CD8-positive, alpha-beta memory T cell (primary cell): Measurements from ENCODE around the gene COQ9. TPM values are rescaled to one million over a fixed set of nuclear protein-coding genes. Genes with fewer than 3 reads are reported as not detected.

Experiments used
- CTCF ChIA-PET: fragments of 350-600 bp; sonication (Branson Sonifier 250); formaldehyde crosslinking; loops from one replicate; lab custom pipeline; 2021; ENCODE audit warnings: antibody characterized with exemption; lab: Charles Lee
- POLR2A ChIA-PET: fragments of 350-600 bp; sonication (Branson Sonifier 250); formaldehyde crosslinking; loops from one replicate; lab custom pipeline; 2021; ENCODE audit warnings: antibody characterized with exemption; lab: Charles Lee
- DNase-seq, 5 donors: peaks; one replicate each; pipeline versions ENCODE4 v3.0.0 to v3.0.0-alpha.2; 2020 to 2022; ENCODE audit warnings: mixed read lengths in 1 of 5
- H3K27ac ChIP-seq: one replicate; pipeline ENCODE4 v1.7.0; 2013; ENCODE audit warnings: low read depth, mild to moderate bottlenecking, low read length, moderate library complexity
- H3K27me3 ChIP-seq: 2 replicates; pipeline ENCODE4 v1.7.0; 2013; ENCODE audit warnings: low read length, mild to moderate bottlenecking; ENCODE audit not compliant: insufficient read depth, poor library complexity, severe bottlenecking
- H3K36me3 ChIP-seq: 2 replicates; pipeline ENCODE4 v1.7.0; 2013; ENCODE audit warnings: mild to moderate bottlenecking, low read length, moderate library complexity; ENCODE audit not compliant: insufficient read depth
- H3K4me1 ChIP-seq: 2 replicates; pipeline ENCODE4 v1.7.0; 2013; ENCODE audit warnings: mild to moderate bottlenecking, low read length, moderate library complexity; ENCODE audit not compliant: insufficient read depth
- H3K4me3 ChIP-seq: 2 replicates; pipeline ENCODE4 v1.7.0; 2013; ENCODE audit warnings: mild to moderate bottlenecking, low read length
- H3K9me3 ChIP-seq: 2 replicates; pipeline ENCODE4 v1.7.0; 2013; ENCODE audit warnings: mild to moderate bottlenecking, low read length
- H3K27ac Mint-ChIP-seq, 8 donors: one replicate each; pipeline ENCODE4 v1.8.0; 2020 to 2021; ENCODE audit warnings: mixed read lengths in 8 of 8, mild to moderate bottlenecking in 6 of 8, inconsistent platforms in 3 of 8, moderate library complexity in 3 of 8
- H3K27me3 Mint-ChIP-seq, 2 donors: one replicate each; pipeline ENCODE4 v1.8.0; 2020 to 2021; ENCODE audit warnings: mixed read lengths in 2 of 2, mild to moderate bottlenecking in 1 of 2, moderate library complexity in 1 of 2
- H3K36me3 Mint-ChIP-seq, 3 donors: one replicate each; pipeline ENCODE4 v1.8.0; 2020 to 2021; ENCODE audit warnings: mixed read lengths in 3 of 3, inconsistent platforms in 1 of 3, mild to moderate bottlenecking in 1 of 3
- H3K4me1 Mint-ChIP-seq, 3 donors: one replicate each; pipeline ENCODE4 v1.8.0; 2020 to 2021; ENCODE audit warnings: mixed read lengths in 3 of 3, inconsistent platforms in 1 of 3, mild to moderate bottlenecking in 1 of 3
- H3K4me3 Mint-ChIP-seq, 7 donors: one replicate each; pipeline ENCODE4 v1.8.0; 2020 to 2021; ENCODE audit warnings: mixed read lengths in 7 of 7, mild to moderate bottlenecking in 6 of 7, moderate library complexity in 4 of 7, inconsistent platforms in 2 of 7
- H3K9me3 Mint-ChIP-seq, 5 donors: one replicate each; pipeline ENCODE4 v1.8.0; 2020 to 2022; ENCODE audit warnings: mixed read lengths in 5 of 5, mild to moderate bottlenecking in 3 of 5, moderate library complexity in 2 of 5, inconsistent platforms in 1 of 5
- polyA plus RNA-seq: library from polyadenylated mRNA; unstranded; fragments of 300-500 nt; fragmentation: Illumina TruSeq; gene quantifications from one replicate; pipeline ENCODE4 v1.2.3, GENCODE V29; 2021
- total RNA-seq, 2 experiments: library from RNA; stranded (reverse); gene quantifications; one replicate each; pipeline ENCODE4 v1.2.3, GENCODE V29; 2021

Gene COQ9
- total and polyA plus RNA-seq, 3 experiments from 2014 or later = 28.4 to 51.9 (median 50.5) TPM

DNA sequence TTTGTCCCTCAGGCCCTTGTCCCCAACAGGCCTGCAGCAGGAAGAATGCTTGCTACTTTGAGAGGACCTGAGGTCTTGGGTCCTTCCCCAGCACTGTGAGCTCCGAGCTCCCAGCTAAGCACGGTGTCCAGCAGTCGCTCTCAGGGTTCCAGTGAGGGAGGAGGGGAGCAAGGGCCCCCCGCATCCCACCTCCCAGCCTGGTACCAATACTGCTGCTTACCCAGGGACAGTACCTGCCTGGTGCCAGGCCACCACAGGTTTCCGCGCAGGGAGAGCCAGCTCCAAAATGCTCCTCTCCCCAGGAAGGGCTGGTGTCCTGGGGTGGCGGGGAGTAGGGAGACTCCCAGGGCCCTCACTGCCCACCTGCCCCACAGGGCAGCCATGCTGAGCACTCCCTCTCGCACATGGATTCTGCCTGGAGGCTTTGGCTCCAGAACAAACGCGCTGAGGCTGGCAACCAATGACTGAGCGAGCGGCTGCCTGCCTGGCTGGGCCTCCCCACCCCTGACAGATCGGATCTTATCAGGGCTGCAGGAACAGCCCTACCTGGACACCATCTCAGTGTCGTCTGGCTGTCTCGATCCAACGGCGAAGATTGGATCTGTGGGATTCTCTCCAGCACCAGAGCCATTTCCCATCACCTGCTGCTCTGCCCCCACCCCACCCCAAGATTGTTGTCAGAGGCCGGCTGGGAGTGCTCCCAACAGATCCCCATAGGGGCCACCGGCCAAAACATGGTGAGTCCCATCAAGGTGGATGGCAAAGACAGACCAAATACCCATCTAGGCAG is 36.6 kb downstream of the COQ9 start:
- no peaks in the 10 kb centered on the region for H3K9me3 ChIP-seq
- H3K27ac ChIP-seq = no peak overlapping the region
- no peaks in the 10 kb centered on the region for H3K9me3 Mint-ChIP-seq
- peaks cover 0 to 5% (median 0%) of the 10 kb centered on the region in 3 donors for H3K36me3 Mint-ChIP-seq
- DNase-seq = no peak
- POLR2A ChIA-PET = no interaction called here
- no peaks in the 10 kb centered on the region for H3K36me3 ChIP-seq
- CTCF ChIA-PET = interaction anchor here (0.7 to 2.7 kb wide), 6 partner anchors 9 to 65 kb away, joined by 3 to 11 read pairs (median 5); no protein-coding TSS in a partner anchor
- peaks cover 22 to 26% (median 23%) of the 10 kb centered on the region in 3 donors for H3K4me1 Mint-ChIP-seq
- no peaks in the 10 kb centered on the region for H3K27me3 ChIP-seq
- H3K4me3 ChIP-seq = no peak overlapping the region
- no peaks in the 10 kb centered on the region for H3K27me3 Mint-ChIP-seq
- H3K27ac Mint-ChIP-seq = peak overlapping the region in 1 of 8 donors; percentile 6
- H3K4me3 Mint-ChIP-seq = peak overlapping the region in 6 of 7 donors; percentile 33 to 69 (median 48)
- H3K4me1 ChIP-seq = peaks cover 14% of the 10 kb centered on the region

DNA sequence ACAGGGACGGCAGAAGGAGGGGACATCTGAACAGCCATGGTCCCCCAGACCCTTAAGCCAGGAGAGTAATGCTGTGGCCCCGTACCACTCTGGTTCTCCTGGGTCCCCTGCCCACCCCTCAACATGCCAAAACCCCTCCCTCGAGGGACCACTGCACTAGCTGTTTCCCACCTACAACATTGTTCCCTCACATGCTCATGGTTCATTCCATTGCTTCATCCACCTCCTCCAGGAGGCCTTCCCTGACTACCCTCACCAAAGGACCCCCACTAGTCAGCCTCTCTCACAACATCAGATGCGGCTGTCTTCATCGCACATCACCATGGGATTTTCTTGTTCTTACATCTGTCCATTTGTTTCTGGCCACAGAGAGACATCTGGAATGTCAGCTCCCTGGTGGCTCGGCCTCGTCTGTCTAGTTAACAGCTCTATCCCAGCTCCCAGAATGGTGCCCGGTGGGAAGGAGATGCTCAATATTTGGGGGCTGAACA is 37.3 kb downstream of the COQ9 start:
- peak overlapping the region in 5 of 7 donors; percentile 33 to 86 (median 45) for H3K4me3 Mint-ChIP-seq
- ChIA-PET CTCF (interaction anchor here (1.1 to 2.7 kb wide), 5 partner anchors 10 to 65 kb away, joined by 4 to 11 read pairs (median 5); no protein-coding TSS in a partner anchor), POLR2A (interaction anchor here (0.5 kb wide), 1 partner anchor 9 kb away, joined by 4 read pairs; no protein-coding TSS in a partner anchor)
- no peaks in the 10 kb centered on the region for H3K36me3 ChIP-seq
- peaks cover 14% of the 10 kb centered on the region for H3K4me1 ChIP-seq
- H3K4me1 Mint-ChIP-seq = peaks cover 22 to 26% (median 23%) of the 10 kb centered on the region in 3 donors
- peaks cover 0 to 2% of the 10 kb centered on the region in 2 donors for H3K27me3 Mint-ChIP-seq
- peaks cover 0 to 4% (median 0%) of the 10 kb centered on the region in 3 donors for H3K36me3 Mint-ChIP-seq
- H3K9me3 ChIP-seq = no peaks in the 10 kb centered on the region
- H3K4me3 ChIP-seq = no peak overlapping the region
- H3K27ac ChIP-seq = no peak overlapping the region
- no peaks in the 10 kb centered on the region for H3K9me3 Mint-ChIP-seq
- no peaks in the 10 kb centered on the region for H3K27me3 ChIP-seq
- H3K27ac Mint-ChIP-seq = peak overlapping the region in 3 of 8 donors; percentile 28 to 88 (median 83)
- DNase-seq = no peak

DNA sequence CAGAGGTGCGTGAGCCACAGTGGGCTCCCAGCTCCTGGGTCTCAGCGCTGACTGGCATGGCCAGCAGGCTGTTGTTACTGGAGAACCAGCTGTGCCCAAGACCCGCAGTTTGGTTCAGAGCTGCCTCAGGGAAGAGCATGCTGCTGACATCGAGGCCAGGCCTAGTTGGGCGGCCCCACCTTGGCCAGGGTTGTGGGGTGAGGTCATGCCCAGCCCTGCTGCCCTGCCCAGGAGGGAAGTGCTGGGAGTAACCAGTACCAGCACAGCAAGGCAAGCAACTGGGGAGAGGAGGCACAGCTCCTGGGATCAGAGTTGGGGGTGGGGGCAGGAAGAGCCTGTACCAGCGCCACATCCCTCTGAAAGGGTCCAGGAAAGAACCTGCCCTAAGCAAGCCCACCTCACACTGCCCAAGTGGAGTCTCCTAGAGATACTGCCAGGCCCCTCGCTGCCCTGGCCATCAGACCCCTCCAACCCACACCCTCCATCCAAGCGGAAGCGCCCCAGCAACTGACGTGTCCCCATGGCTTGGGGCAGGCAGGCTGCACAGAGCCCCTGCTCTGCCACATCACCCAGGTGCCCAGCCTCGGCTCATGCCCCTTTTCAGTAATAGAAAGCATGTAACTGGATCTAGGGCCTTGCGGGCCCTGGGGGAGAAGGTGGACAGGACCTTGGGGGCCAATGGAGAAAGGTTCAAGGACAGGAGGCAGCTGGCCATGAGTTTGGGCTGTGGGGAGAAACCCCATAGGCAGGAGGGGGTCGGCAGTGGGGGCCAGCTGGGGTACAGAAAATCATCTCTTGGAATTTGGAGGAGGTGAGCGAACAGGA is 38.0 kb downstream of the COQ9 start:
- Histone ChIP-seq H3K9me3 (no peaks in the 10 kb centered on the region), H3K4me1 (peaks cover 14% of the 10 kb centered on the region), H3K27me3 (no peaks in the 10 kb centered on the region), H3K27ac (peak overlapping the region; percentile 47), H3K36me3 (no peaks in the 10 kb centered on the region), H3K4me3 (peak overlapping the region; percentile 53)
- Mint-ChIP-seq H3K4me3 (peak overlapping the region; percentile 82 to 96 (median 85)), H3K36me3 (peaks cover 0 to 4% (median 0%) of the 10 kb centered on the region in 3 donors), H3K27me3 (peaks cover 0 to 4% of the 10 kb centered on the region in 2 donors), H3K4me1 (peaks cover 22 to 26% (median 23%) of the 10 kb centered on the region in 3 donors), H3K27ac (peak overlapping the region in 7 of 8 donors; percentile 47 to 98 (median 80)), H3K9me3 (no peaks in the 10 kb centered on the region)
- POLR2A ChIA-PET = interaction anchor here (0.5 to 3.4 kb wide), 4 partner anchors 9 to 52 kb away, joined by 4 to 22 read pairs (median 8); partner anchors contain the start of genes CCDC102A, CIAPIN1, COQ9 and POLR2C
- CTCF ChIA-PET = interaction anchor here (0.8 to 2.7 kb wide), 10 partner anchors 10 to 68 kb away, joined by 3 to 12 read pairs (median 5); partner anchors contain the start of genes CCDC102A and POLR2C
- no peak for DNase-seq

DNA sequence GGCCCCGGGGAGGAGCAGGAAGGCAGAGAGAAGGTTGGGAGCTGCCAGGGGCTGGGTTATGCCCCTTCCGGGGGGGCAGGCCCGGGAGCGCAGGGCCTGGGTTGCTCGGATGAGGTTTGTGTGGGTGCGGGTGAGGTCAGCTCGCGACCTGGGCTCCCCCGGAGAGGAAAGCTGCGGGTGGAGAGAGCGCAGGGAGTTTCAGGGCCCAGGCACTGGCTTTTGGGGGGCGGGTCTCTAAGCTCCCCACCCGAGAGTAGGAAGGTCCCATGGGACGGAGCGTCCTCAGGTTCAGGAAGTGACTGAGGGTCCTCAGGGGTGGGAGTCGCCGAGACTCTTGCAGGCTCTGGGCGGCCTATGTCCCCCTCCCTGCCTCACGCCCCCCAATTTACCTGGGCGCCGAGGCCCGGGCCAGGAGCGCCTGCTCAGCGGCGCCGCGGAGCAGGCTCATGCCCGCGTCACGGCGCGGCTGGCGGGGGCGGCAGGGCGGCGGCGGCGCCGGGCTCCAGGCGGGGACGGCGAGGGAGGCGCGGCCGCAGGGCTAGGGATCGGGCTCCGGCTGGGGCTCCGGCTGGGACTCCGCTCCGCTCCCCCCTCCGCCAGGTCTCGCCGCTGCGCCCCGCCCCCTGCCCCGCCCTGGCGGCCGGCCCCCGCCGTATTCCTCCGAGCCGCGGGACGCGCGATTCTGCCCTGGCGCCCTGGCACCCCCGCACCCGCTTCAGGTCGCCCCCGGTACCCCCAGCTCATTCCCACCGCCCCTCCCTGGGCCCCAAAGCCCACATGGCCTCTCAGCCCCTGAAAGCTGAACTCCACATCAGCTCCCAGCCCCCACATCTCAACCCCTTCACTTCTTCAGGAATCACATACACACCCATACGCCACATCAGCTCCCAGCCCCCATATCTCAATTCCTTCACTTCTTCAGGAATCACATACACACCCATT is 38.9 kb downstream of the COQ9 start, which contains the start of gene DOK4:
TSS of gene DOK4 (minus strand) at position 578 of the 942 bp plus-strand sequence. CDS start 6,986 bp downstream, outside the sequence.
- Mint-ChIP-seq H3K4me1 (peaks cover 22 to 26% (median 23%) of the 10 kb centered on the region in 3 donors), H3K27me3 (peaks cover 0 to 4% of the 10 kb centered on the region in 2 donors), H3K9me3 (no peaks in the 10 kb centered on the region), H3K27ac (peak within 1 kb of the TSS; percentile 48 to 98 (median 78)), H3K36me3 (peaks cover 0 to 4% (median 0%) of the 10 kb centered on the region in 3 donors), H3K4me3 (peak within 1 kb of the TSS; percentile 82 to 96 (median 85))
- H3K36me3 ChIP-seq = no peaks in the 10 kb centered on the region
- no peaks in the 10 kb centered on the region for H3K27me3 ChIP-seq
- CTCF ChIA-PET = interaction anchor here (0.8 to 2.7 kb wide), 10 partner anchors 11 to 186 kb away, joined by 3 to 12 read pairs (median 5); partner anchors contain the start of genes CCDC102A and POLR2C
- peak within 1 kb of the TSS; percentile 47 for H3K27ac ChIP-seq
- DNase-seq = peak; percentile 68 to 83 (median 76)
- peak within 1 kb of the TSS; percentile 53 for H3K4me3 ChIP-seq
- H3K4me1 ChIP-seq = peaks cover 14% of the 10 kb centered on the region
- POLR2A ChIA-PET = interaction anchor here (1.4 to 3.4 kb wide), 3 partner anchors 24 to 51 kb away, joined by 7 to 22 read pairs (median 8); partner anchors contain the start of genes CCDC102A, CIAPIN1, COQ9 and POLR2C
- H3K9me3 ChIP-seq = no peaks in the 10 kb centered on the region

DNA sequence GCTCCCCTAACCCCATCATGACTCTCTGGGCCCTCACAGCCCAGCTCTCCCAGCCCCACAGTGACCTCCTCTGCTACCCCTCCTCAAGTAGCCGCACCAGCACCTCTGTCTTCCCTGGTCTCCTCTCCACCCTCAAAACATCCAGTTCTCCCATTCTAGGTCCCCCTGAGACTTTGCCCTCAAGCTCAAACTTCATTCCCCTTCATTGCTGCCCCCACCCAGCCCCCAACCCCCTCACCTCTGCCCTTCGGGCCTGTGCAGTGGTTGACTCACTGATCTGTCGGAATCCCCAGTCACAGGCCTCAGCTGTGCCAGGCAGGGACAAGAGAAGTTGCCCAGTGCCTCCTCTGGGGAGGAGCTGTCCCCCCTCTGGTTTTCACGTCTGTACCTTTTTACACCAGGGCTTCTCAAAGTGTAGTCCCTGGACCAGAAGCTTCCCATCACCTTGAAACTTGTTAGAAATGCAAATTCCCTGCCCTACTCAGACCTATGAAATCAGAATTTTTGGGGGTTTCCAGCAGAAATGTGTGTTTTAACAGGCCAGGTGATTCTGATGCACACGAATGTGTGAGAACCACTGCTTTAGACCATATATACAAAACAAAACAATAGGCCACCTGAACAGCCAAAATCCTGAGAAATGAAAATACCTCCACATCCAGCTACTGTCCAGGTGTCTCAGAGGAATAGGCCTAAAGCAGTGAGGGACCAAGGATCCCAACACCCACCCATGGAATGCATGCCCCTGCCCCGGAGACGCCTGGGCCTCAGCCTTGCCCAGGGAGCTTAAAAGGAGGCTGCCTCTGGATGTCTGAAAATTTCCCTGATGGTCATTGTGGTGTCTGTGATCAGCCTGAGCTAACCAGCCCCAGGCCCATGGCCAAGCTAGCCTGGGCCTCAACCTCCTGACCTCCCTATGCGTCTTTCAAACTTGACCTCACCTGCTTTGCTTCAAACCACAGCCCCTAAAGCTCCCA is 39.9 kb downstream of the COQ9 start:
- H3K27ac ChIP-seq = no peak overlapping the region
- no peaks in the 10 kb centered on the region for H3K9me3 ChIP-seq
- Mint-ChIP-seq H3K4me1 (peaks cover 22 to 26% (median 23%) of the 10 kb centered on the region in 3 donors), H3K36me3 (peaks cover 0 to 4% (median 0%) of the 10 kb centered on the region in 3 donors), H3K27me3 (peaks cover 0 to 4% of the 10 kb centered on the region in 2 donors), H3K27ac (peak overlapping the region in 7 of 8 donors; percentile 17 to 84 (median 63)), H3K4me3 (peak overlapping the region; percentile 73 to 91 (median 79)), H3K9me3 (no peaks in the 10 kb centered on the region)
- no peak for DNase-seq
- no peaks in the 10 kb centered on the region for H3K27me3 ChIP-seq
- ChIA-PET POLR2A (interaction anchor here (3.4 kb wide), 1 partner anchor 50 kb away, joined by 22 read pairs; the partner anchor contains the start of gene CCDC102A), CTCF (interaction anchor here (0.5 to 2.7 kb wide), 12 partner anchors 12 to 863 kb away, joined by 3 to 12 read pairs (median 4); partner anchors contain the start of genes CCDC102A and POLR2C)
- peak overlapping the region; percentile 43 for H3K4me3 ChIP-seq
- H3K4me1 ChIP-seq = peaks cover 14% of the 10 kb centered on the region
- no peaks in the 10 kb centered on the region for H3K36me3 ChIP-seq

DNA sequence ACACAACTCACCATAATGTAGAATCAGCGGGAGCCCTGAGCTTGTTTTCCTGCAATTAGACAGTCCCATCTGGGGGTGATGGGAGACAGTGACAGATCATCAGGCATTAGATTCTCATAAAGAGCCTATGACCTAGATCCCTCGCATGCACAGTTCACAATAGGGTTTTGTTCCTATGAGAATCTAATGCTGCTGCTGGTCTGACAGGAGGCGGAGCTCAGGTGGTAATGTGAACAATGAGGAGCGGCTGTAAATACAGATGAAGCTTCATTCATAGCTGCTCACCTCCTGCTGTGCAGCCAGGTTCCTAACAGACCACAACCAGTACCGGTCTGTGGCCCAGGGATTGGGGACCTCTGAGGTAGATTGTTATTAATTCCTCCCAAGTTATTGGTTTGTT is 42.0 kb downstream of the COQ9 start:
- no peak for DNase-seq
- H3K27ac Mint-ChIP-seq = no peak overlapping the region
- Histone ChIP-seq H3K4me3 (no peak overlapping the region), H3K27ac (no peak overlapping the region), H3K36me3 (no peaks in the 10 kb centered on the region), H3K9me3 (no peaks in the 10 kb centered on the region), H3K4me1 (peaks cover 14% of the 10 kb centered on the region), H3K27me3 (no peaks in the 10 kb centered on the region)
- peaks cover 3 to 4% of the 10 kb centered on the region in 2 donors for H3K27me3 Mint-ChIP-seq
- POLR2A ChIA-PET = no interaction called here
- H3K4me3 Mint-ChIP-seq = no peak overlapping the region
- H3K9me3 Mint-ChIP-seq = no peaks in the 10 kb centered on the region
- peaks cover 0 to 4% (median 3%) of the 10 kb centered on the region in 3 donors for H3K36me3 Mint-ChIP-seq
- H3K4me1 Mint-ChIP-seq = peaks cover 22 to 26% (median 23%) of the 10 kb centered on the region in 3 donors
- CTCF ChIA-PET = interaction anchor here (1.6 kb wide), 1 partner anchor 27 kb away, joined by 5 read pairs; the partner anchor contains the start of gene POLR2C
